NT2/D1 (cell line): ENCODE measurements around the gene LCE2B.

Experiments
- SUZ12 ChIP-seq: IDR thresholded peaks from 2 replicates; pipeline ENCODE4 v1.6.1; 2011; ENCODE audit not compliant: insufficient read length, insufficient read depth; ENCODE audit errors: extremely low read depth
- YY1 ChIP-seq: IDR thresholded peaks from 2 replicates; pipeline ENCODE4 v1.6.1; 2011; ENCODE audit not compliant: insufficient read length, insufficient read depth
- ZNF274 ChIP-seq: IDR thresholded peaks from 2 replicates; pipeline ENCODE4 v1.6.1; 2011; ENCODE audit warnings: mild to moderate bottlenecking, low read depth, low read length

DNA sequence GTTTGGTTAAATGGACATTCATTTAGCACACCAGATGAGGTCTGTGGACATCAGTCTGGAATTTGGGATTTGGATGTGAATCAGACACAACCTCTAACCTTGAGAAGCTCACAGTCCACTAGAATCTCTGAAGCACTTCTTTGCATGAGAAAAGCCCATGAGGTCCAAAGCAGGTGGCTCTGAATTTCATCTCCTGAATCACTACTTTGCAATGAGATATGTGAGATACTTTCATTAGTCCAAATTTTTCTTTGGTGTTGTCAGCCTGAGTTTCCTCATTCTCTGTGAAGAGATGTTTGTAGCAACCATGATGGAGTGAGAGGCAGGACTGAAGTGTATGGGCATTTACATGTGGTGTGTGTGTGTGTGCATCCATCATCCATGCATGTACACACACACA is 39.3 kb upstream of the LCE2B start:
- TF ChIP-seq ZNF274 = no peak
- no peak for TF ChIP-seq YY1
- TF ChIP-seq SUZ12 = no peak
